ENCODE measurements around the gene EPB41L5.
"Not testable (repeated sequence)": the region's sequence is repeated elsewhere in the genome, so short reads cannot be mapped to it uniquely, and the experiment has no call there.

EPB41L5 gene

DNA sequence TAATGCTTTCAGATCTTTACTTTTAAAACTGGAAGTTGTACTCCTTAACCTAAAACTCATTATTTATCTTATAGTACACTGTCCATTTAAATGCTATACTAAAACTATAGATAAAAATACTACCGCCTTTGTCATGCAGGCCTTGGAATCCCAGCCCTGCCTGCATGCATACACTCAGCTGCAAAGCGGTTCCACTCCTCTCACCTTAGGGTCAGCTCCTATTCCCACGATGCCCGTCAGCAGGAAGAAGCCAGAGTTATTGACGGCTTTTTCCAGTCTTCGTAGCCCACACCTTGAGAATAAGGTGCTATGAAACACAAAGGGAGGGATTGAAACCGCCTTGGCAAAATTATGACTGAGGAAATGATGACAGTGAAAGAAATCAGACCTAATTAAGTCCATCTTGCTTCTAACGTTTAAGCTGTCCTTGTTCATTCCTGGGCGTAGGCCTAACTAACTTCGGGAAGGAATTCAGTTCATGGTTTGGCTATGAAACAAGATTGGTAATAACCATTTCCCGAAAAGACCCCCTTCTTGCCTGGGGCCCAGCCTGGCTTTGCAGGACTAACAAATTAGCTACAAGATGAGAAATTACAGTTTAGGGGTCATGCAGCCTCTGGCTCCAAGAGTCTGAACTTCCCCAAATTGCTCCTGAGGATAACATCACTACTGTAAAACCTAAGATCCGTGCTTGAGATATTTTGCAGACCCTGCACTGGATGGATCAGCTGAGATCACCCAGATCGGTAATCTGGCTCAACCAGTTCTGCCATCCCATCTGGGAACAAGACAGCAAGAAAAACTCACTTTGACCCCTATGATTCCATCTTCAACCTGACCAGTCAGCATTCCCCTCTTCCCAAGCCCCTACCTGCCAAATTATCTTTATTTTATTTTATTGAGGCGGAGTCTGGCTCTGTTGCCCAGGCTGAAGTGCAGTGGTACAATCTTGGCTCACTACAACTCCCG lies 17.1 kb downstream of the EPB41L5 start:
- no peak for DNase-seq (ENCODE audit: low read depth)

DNA sequence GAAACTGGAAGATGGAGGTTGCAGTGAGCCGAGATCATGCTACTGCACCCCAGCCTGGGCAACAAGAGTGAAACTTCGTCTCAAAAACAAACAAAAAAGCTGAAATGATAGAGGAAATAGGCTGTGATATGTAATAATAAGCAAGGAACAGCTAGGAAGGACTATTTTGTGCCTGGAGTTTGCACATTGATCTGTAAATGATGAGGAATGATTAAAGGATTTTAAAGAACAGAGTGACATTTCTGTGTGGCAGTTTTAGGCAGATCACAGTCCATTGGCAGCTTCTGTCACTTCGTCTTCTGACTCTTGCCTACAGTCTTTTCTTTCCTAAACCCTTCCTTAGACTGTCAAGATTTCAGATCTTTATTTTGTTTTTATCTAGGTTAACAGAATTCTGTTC lies 19.4 kb downstream of the EPB41L5 start:
- DNase-seq (ENCODE audit: low read depth): no peak

DNA sequence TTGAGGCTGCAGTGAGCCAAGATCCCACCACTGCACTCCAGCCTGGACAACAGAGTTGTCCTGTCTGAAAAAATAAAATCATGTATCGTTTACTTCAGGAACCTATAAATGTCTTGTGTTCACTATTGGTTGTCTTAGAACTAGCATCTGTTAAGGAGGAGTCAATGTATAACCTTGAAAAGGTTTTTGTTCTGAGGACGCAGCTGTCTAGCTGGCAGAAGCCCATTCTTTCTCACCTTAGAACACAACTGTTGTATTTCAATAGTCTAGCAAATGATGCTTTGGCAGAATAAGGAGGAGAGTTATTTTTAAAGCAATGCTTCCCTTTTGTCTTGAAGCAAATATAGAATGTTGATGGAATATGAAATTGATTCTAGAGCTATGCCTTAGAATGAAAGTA lies 21.1 kb downstream of the EPB41L5 start:
- DNase-seq (ENCODE audit: low read depth): no peak

DNA sequence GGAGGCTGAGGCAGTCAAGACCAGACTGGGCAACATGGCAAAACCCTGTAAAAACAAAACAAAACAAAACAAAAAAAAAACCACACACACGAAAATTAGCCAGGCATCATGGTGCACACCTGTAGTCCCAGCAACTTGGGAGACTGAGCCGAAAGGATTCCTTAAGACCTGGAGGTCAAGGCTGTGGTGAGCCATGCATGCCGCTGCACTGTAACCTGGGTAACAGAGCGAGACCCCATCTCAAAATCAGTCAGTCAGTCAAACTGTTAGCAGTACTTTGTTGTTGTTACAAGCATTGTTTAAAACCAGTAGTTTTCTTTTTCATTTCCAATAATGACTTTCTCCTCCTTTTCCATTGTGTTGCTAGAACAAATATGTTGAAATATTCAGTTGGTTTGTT lies 21.7 kb downstream of the EPB41L5 start:
- no peak for DNase-seq (ENCODE audit: low read depth)

DNA sequence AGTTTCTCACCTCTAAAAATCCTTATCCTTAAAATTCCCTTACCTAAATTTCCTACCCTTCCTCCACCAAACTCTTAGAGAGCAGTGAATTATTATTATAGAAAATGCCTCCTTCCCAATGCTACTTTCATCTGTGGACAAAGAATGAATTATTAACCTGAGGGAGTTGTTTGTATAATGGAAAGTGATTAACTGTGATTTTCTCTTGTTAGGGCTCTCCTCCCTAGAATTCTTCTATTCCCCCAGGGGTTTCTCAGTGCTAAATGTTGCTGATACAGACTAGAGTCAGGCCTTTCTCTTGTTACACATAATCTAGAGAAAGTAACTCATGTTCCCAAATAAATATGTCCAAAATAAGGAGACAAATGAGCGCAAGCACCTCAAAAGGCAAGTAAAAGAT lies 23.3 kb downstream of the EPB41L5 start:
- DNase-seq (ENCODE audit: low read depth): no peak

DNA sequence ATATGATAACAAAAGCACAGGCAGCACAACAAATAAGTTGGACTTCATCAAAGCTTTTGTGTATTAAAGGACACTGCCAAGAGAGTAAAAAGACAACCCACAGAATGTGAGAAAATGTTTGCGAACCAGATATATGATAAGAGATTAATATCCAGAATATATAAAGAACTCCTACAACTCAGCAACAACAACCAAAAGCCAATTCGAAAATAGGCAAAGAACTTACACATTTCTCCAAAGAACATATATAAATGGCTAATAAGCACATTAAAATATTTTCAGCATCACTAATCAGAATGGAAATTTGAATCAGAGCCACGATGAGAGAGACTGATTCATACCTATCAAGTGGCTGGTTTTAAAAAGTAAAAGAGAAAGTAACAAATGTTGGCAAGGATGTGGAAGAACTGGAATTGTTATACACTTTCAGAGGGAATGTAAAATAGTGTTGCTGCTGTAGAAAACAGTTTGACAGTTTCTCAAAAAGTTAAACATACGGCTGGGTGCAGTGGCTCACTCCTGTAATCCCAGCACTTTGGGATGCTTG lies 25.2 kb downstream of the EPB41L5 start:
- DNase-seq (ENCODE audit: low read depth): no peak

DNA sequence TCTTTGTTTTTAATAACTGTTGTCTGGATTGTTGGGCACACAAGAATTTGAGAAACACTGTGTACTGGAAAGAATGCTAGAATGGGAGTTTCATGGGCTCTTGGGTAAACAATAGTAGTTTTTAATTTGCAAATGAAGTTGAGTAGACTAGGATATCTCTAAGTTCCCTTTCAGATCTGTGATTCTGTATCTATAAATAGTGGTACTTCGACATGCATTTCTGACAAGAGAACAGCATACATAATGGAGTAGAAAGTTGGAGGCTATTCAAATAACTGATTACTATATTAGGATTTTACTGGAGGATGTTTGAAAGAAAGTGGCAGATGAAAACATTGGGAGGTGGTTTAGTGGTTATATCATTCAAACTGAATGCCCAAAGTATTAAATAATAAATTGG lies 29.5 kb downstream of the EPB41L5 start:
- no peak for DNase-seq (ENCODE audit: low read depth)

DNA sequence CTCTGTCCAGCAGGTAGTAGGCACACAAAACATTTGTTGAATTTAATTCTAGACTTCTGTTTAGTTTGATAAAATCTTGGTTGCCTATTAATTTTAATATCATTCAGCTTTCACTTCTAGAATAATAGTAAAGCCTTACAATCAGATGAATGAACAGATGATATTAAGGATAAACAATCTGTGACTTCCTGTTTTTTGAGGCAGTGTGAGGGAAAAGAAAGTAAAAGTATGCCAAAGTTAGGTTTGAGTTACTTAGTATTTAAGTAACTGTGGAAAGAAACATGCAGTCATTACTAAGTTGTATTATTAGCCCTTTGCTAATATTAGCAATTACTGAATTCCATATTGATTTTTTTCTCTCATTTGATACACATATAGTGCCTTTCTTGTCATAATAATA lies 31.5 kb downstream of the EPB41L5 start:
- DNase-seq (ENCODE audit: low read depth): no peak

DNA sequence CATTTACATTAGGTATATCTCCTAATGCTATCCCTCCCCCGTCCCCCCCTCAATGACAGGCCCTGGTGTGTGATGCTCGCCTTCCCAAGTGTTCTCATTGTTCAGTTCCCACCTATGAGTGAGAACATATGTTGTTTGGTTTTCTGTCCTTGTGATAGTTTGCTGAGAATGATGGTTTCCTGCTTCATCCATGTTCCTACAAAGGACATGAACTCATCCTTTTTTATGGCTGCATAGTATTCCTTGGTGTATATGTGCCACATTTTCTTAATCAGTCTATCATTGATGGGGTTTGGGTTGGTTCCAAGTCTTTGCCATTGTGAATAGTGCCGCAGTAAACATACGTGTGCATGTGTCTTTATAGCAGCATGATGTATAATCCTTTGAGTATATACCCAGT lies 32.9 kb downstream of the EPB41L5 start:
- DNase-seq (ENCODE audit: low read depth): not testable (repeated sequence)

DNA sequence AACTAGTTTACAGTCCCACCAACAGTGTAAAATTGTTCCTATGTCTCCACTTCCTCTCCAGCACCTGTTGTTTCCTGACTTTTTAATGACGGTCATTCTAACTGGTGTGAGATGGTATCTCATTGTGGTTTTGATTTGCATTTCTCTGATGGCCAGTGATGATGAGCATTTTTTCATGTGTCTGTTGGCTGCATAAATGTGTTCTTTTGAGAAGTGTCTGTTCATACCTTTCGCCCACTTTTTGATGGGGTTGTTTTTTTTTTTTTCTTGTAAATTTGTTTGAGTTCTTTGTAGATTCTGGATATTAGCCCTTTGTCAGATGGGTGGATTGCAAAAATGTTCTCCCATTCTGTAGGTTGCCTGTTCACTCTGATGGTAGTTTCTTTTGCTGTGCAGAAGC lies 33.4 kb downstream of the EPB41L5 start:
- DNase-seq (ENCODE audit: low read depth): not testable (repeated sequence)

DNA sequence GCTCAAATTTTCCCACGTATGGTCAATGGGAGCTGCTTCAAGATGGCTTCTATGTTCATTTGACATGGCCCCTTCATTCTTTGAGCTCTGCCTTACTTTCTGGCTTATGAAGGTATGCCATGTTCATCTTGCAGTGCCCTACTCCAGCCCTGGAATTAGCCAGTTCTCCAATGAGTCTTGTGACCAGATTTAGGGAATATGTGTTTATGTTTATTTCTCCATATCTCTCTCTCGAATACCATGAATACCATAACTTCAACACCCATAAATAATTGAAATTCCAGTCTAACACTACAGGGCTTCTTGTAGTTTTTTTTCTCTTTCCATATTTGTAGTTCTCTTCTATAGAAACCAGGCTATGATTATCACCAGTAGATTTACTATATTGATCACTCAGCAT lies 39.7 kb downstream of the EPB41L5 start:
- no peak for DNase-seq (ENCODE audit: low read depth)

DNA sequence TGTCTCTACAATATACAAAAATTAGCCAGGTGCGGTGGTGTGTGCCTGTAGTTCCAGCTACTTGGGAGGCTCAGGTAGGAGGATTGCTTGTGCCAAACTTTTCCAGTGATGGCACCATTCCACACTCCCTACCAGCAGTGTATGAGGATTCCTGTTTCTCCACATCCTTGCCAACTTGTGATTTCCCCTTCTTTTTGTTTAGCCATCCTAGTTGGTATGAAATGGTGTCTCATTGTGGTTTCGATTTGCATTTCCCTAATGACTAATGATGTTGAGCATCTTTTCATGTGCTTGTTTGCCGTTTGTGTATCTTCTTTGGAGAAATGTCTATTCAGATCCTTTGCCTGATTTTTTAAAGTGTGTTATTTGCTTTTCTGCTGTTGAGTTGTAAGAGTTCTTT lies 41.0 kb downstream of the EPB41L5 start:
- DNase-seq (ENCODE audit: low read depth): no peak

DNA sequence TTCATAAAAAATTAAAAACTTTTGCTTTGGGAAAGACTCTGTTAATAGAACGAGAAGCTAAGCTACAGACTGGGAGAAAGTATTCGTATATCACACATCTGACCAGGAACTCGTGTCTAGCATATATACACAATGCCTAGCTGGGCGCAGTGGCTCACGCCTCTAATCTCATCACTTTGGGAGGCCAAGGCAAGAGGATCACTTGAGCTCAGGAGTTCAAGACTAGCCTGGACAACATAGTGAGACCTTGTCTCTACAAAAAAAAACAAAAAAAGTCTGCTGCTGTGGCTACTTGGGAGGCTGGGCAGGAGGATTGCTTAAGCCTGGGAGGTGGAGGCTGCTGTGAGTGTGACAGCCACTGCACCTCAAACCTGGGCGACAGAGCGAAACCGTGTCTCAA lies 46.6 kb downstream of the EPB41L5 start:
- no peak for DNase-seq (ENCODE audit: low read depth)

DNA sequence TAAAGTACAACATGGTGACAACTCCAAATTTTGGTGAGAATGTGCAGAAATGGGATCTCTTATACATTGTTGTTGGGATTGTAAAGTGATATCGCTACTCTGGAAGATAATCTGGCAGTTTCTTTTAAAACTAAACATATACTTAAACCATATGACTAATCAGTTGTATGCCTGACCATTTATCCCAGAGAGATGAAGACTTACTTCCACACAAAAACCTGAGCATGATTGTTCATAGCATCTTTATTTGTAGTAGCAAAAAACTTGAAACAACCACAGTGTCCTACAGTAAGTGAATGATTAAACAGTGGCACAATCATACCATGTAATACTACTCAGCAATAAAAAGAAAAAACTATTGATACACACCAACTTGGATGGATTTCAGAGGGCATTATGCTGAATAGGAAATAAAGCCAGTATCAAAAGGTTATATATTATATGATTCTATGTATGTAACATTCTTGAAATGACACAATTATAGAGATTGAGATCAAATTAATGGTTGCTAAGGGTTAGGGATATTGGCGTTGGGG lies 47.3 kb downstream of the EPB41L5 start:
- DNase-seq (ENCODE audit: low read depth): no peak

DNA sequence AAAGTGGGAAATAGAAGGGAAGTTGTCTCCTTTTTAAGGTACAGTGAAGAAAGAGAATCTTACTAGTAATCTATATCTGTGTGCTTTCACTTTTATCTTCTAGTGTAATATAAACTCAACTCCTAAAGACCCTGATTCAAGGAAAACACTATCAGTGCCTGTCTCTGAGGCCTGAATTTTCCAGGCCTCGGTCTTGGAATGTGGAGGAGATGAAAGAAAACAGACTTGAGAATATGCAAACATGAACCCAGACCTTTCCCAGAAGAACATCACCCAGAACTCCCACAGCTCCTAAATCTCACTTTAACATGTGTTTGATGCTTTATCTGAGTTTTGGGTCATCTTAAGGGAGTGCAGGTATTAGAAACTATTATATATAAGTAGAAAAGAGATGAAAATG lies 51.8 kb downstream of the EPB41L5 start:
- DNase-seq (ENCODE audit: low read depth): no peak

DNA sequence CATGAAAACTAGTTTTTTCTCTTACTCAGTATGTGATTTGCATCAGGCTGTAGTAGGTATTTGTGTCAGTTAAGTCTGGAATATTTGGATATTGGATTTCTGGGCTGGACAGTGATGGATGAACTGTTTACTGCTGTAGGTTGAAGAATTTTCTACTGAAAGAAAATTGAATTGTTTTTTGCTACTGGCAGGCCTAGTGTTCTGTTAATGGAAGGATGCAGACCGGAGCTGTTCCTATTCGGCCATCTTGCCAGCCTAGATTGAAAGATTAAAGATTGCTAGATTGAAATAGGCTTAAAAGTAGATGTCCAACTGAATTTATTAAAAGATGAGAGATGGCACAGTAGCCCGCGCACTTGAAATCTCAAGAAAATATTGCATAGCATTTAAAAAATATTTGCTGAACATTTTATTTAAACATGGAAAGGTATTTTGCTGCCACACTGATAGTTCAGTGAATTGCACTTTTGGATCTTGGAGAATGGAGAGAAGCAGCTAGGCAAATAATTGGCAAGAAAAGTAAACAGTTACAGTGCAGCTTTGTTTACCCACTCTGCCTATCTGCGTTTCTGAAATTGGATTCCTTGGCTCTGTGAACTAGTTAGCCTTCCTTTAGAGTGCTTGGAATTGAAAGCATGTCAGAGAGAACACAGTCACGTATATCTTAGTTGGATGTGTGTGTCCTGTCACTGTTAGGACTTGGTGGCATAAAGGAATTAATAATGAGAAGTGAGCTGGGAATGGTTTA lies 54.1 kb downstream of the EPB41L5 start:
- no peak for DNase-seq (ENCODE audit: low read depth)

DNA sequence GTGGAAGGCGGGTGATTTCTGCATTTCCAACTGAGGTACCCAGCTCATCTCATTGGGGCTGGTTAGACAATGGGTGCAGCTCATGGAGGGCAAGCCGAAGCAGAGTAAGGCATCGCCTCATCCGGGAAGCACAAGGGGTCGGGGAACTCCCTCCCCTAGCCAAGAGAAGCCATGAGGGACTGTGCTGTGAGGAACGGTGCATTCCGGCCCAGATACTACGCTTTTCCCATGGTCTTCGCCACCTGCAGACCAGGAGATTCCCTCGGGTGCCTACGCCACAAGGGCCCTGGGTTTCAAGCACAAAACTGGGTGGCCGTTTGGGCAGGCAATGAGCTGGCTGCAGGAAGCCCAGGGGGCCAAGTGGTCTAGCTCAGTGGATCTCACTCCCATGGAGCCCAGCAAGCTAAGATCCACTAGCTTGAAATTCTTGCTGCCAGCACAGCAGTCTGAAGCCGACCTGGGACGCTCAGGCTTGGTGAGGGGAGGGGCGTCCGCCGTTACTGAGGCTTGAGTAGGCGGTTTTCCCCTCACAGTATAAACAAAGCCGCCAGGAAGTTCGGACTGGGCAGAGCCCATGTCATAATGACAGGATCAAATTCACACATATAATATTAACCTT lies 55.3 kb downstream of the EPB41L5 start:
- not testable (repeated sequence) for DNase-seq (ENCODE audit: low read depth)

DNA sequence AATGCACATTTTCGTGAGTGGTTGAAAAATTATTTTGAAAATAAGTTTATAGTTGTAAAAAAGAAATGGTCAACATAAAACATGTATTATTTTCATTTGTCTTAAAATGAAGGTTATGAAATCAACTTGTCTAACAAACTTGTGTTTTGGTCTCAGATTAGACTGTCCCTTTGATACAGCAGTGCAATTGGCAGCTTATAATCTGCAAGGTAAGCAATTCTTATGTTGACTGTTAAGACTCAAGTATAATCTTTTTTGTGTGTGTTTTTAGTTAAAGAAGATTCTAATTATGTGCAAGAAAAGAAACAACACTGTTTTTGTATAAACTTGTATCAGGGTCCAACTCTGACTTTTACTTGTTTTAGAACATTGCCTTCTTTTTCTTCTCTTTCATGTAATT lies 62.7 kb downstream of the EPB41L5 start:
- no peak for DNase-seq (ENCODE audit: low read depth)

DNA sequence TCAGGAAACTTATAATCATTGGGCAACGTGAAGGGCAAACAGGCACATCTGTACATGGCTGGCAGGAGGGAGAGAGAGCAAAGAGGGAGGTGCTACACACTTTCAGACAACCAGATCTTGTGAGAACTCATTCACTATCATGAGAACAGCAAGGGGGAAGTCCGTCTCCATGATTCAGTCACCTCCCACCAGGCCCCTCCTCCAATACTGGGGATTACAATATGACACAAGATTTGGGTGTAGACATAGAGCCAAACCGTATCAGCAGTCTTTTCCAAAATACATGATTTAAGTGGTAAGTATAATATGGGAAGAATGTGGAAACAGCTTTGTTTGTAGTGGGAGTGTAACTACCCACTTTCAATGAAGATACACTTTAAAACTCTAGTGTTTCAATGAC lies 65.0 kb downstream of the EPB41L5 start:
- no peak for DNase-seq (ENCODE audit: low read depth)

DNA sequence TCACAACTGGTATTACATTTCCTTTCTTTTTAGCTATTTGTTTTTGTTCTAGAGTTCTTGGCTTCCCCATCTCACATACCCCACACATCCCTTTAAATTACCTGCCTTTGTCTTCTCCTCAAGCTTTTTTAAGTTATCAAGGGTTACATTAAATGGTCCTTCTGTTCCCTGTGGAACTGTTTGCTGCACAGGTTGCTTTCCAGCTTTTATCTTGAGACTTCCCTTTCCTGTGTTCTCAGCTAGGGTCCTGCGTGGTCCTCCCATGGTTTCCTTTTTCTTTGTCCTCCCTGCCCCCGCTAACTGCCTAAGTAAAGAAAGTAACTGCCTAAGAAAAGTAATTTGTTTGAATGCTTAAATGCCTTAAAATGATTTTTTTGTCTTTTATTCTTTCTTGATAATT lies 66.8 kb downstream of the EPB41L5 start:
- DNase-seq (ENCODE audit: low read depth): no peak

DNA sequence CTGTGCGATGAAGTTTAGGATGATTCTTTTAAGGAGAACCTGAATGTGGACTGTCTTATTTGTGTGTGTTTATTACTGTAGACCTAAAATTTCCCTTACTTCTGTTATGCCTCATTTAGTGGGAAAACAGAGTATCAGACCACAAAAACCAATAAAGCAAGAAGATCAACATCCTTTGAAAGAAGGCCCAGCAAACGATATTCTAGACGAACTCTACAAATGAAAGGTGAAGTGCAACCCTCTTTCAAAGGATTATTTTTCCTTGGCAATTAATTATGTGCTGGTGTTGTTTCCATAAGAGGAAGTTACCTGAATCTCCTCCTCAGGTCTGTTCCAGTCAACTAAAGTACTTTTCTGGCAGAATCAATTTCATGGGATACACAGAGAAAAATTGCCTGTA lies 78.6 kb downstream of the EPB41L5 start:
- no peak for DNase-seq (ENCODE audit: low read depth)

DNA sequence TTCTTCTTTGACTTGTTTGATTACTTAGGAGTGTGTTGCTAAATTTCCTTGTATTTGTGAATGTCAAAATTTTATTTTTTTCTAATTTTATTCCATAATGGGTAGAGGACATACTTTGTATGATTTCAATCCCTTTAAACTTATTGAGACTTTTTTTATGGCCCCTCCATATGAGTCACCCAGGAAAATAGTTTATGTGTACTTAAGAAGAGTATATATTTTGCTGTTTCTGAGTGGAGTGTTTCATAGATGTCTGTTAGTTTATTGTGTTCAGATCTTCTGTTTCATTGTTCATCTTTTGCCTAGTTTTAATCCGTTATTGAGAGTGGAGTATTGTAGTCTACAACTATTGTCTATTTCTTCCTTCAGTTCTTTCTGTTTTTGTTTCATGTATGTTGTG lies 81.9 kb downstream of the EPB41L5 start:
- DNase-seq (ENCODE audit: low read depth): no peak

Measured in T-helper 22 cell (primary cell).